Stomach (tissue), 4 donors: ENCODE results near the gene ROGDI.

Experiments
- CTCF ChIP-seq, 7 experiments: fragments of 450-650 bp in 4 of 7; fragments of 200-600 bp in 3 of 7; sonication (generic) in 3 of 7; IDR thresholded peaks; one replicate each; pipeline ENCODE4 v1.5.1; 2016 to 2019; ENCODE audit warnings: antibody characterized with exemption in 7 of 7, control low read depth in 2 of 7, mild to moderate bottlenecking in 1 of 7
- POLR2A ChIP-seq, 4 donors: fragments of 450-650 bp; IDR thresholded peaks; one replicate each; pipeline ENCODE4 v1.6.1; 2016; ENCODE audit warnings: antibody characterized with exemption in 4 of 4, control low read depth in 2 of 4, mild to moderate bottlenecking in 1 of 4, moderate library complexity in 1 of 4

DNA sequence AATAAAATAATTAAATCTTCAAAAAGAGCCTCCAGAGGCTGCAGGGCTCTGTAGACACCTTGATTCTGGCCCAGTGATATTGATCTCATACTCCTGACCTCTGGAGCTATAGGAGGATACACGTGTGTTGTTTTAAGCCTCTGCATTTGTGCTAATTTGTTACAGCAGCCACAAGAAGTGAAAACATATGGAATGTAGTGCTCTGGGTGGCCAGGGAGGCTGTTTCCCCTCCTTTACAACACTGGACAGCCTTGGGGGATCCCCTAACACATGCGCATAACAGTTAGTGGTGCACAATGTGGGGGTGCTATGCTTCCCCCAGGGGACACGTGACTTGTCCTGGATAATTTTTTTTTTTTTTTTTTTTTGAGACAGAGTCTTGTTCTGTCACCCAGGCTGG is 30.8 kb downstream of the ROGDI start:
- TF ChIP-seq CTCF (IDR thresholded peaks at IDR 0.05) = no peak
- no peak for TF ChIP-seq POLR2A (IDR thresholded peaks at IDR 0.05)
